GM03348 (cell line): ENCODE data around the gene ANKZF1.
"Not testable (repeated sequence)": the region's sequence is repeated elsewhere in the genome, so short reads cannot be mapped to it uniquely, and the experiment has no call there.

ENCODE experiments used
- DNase-seq: peaks from one replicate; pipeline ENCODE4 v3.0.0; 2012; ENCODE audit warnings: low spot score

Gene ANKZF1

GRCh38 chr2:219229305-219230058 is at the start of gene ANKZF1, which contains the start of gene ATG9A:
ANKZF1 (plus strand) TSS chr2:219229806; CDS start chr2:219230258, 452 bp downstream.
ATG9A (minus strand) TSS chr2:219229636; CDS start chr2:219228024, 1,612 bp downstream.
- DNase-seq, result peak; percentile 98

GRCh38 chr2:219180961-219181360 is 48.6 kb upstream of the ANKZF1 start:
- DNase-seq, result no peak

- no peak for DNase-seq
Measured at GRCh38 chr2:219181531-219181930, 48.1 kb upstream of the ANKZF1 start.

- DNase-seq, result no peak
Measured at GRCh38 chr2:219182331-219183150, 47.1 kb upstream of the ANKZF1 start.

GRCh38 chr2:219183151-219183772 is 46.3 kb upstream of the ANKZF1 start:
- DNase-seq, result no peak

GRCh38 chr2:219184121-219184520 is 45.5 kb upstream of the ANKZF1 start:
- DNase-seq, result no peak

GRCh38 chr2:219186754-219187456 is 42.7 kb upstream of the ANKZF1 start:
- DNase-seq, result no peak

GRCh38 chr2:219197388-219197787 is 32.2 kb upstream of the ANKZF1 start:
- DNase-seq, result no peak

- DNase-seq, result no peak
Measured at GRCh38 chr2:219198974-219199373, 30.6 kb upstream of the ANKZF1 start.

- no peak for DNase-seq
Measured at GRCh38 chr2:219199470-219200211, 30.0 kb upstream of the ANKZF1 start.

- DNase-seq, result not testable (repeated sequence)
Measured at GRCh38 chr2:219200502-219201326, 28.9 kb upstream of the ANKZF1 start.

GRCh38 chr2:219201331-219201730 is 28.3 kb upstream of the ANKZF1 start:
- not testable (repeated sequence) for DNase-seq

GRCh38 chr2:219204425-219205164 is 25.0 kb upstream of the ANKZF1 start:
- no peak for DNase-seq

GRCh38 chr2:219205165-219205538 is 24.5 kb upstream of the ANKZF1 start:
- no peak for DNase-seq

- DNase-seq, result no peak
Measured at GRCh38 chr2:219205981-219206327, 23.7 kb upstream of the ANKZF1 start.

GRCh38 chr2:219206328-219207133 is 23.1 kb upstream of the ANKZF1 start, which contains the start of gene ZFAND2B:
ZFAND2B (plus strand) TSS chr2:219206782; CDS start chr2:219206988, 206 bp downstream.
- peak; percentile 99 for DNase-seq

GRCh38 chr2:219207134-219207883 is 22.3 kb upstream of the ANKZF1 start:
- DNase-seq, result no peak
